Stimulated activated effector memory CD8-positive, alpha-beta T cell treated with anti-CD3 and anti-CD28 coated beads, Interleukin-12 subunit alpha, Interleukin-12 subunit beta, amount 100 ng/mL, for 72 hours (primary cell): ENCODE measurements around the gene THOC2.
A peak's percentile ranks its signal among the peaks of the same experiment; 100 is the strongest.
"Not testable (repeated sequence)": the region's sequence is repeated elsewhere in the genome, so short reads cannot be mapped to it uniquely, and the experiment has no call there.

Experiments
- ATAC-seq: fragments of 150-1000 bp; cut with Tn5 transposase; 2 replicates; pipeline ENCODE4 v1.10.0; 2021
- DNase-seq, 2 donors: peaks; one replicate each; pipeline ENCODE4 v3.0.0; 2021 to 2022; ENCODE audit warnings: low spot score in 2 of 2
- H3K27ac Mint-ChIP-seq: one replicate; pipeline ENCODE4 v1.8.0; 2022; ENCODE audit warnings: mild to moderate bottlenecking, mixed read lengths
- H3K36me3 Mint-ChIP-seq: one replicate; pipeline ENCODE4 v1.8.0; 2022; ENCODE audit warnings: mild to moderate bottlenecking, mixed read lengths
- H3K4me1 Mint-ChIP-seq: one replicate; pipeline ENCODE4 v1.8.0; 2022; ENCODE audit warnings: mixed read lengths
- H3K4me3 Mint-ChIP-seq: one replicate; pipeline ENCODE4 v1.8.0; 2022; ENCODE audit warnings: mild to moderate bottlenecking, mixed read lengths
- H3K9me3 Mint-ChIP-seq: one replicate; pipeline ENCODE4 v1.8.0; 2022; ENCODE audit warnings: mixed read lengths

The THOC2 gene

DNA sequence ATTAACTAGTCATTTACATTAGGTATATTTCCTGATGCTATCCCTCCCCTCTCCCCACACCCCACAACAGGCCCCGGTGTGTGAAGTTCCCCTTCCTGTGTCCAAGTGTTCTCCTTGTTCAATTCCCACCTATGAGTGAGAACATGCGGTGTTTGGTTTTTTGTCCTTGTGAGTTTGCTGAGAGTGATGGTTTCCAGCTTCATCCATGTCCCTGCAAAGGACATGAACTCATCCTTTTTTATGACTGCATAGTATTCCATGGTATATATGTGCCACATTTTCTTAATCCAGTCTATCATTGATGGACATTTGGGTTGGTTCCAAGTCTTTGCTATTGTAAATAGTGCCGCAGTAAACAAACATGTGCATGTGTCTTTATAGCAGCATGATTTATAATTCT lies 69.1 kb downstream of the THOC2 start:
- H3K36me3 Mint-ChIP-seq, result peaks cover 81% of the 10 kb centered on the region
- H3K4me1 Mint-ChIP-seq, H3K4me3 Mint-ChIP-seq, H3K27ac Mint-ChIP-seq, ATAC-seq, DNase-seq, H3K9me3 Mint-ChIP-seq: not testable (repeated sequence)

DNA sequence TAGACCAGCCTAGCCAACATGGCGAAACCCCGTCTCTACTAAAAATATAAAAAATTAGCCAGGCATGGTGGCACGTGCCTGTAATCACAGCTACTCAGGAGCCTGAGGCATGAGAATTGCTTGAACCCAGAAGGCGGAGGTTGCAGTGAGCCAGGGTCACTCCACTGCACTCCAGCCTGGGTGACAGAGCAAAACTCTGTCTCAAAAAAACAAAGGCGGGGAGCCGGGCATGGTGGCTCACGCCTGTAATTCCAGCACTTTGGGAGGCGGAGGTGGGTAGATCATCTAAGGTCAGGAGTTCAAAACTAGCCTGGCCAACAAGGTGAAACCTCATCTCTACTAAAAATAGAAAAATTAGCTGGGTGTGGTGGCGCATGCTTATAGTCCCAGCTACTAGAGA lies 76.3 kb downstream of the THOC2 start:
- not testable (repeated sequence) for ATAC-seq, H3K9me3 Mint-ChIP-seq, H3K4me3 Mint-ChIP-seq, H3K27ac Mint-ChIP-seq, DNase-seq
- H3K36me3 Mint-ChIP-seq, result peaks cover 43% of the 10 kb centered on the region
- peaks cover 27% of the 10 kb centered on the region for H3K4me1 Mint-ChIP-seq

DNA sequence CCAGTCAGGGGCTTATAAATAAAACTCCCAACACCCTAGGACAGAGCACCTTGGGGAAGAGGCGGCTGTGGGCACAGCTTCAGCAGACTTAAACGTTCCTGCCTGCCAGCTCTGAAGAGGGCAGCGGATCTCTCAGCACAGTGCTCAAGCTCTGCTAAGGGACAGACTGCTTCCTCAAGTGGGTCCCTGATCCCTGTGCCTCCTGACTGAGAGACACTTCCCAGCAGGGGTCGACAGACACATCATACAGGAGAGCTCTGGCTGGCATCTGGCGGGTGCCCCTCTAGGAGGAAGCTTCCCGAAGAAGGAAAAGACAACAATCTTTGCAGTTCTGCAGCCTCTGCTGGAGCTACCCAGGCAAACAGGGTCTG lies 84.1 kb downstream of the THOC2 start:
- not testable (repeated sequence) for ATAC-seq, H3K27ac Mint-ChIP-seq, H3K9me3 Mint-ChIP-seq, H3K4me3 Mint-ChIP-seq, DNase-seq
- Mint-ChIP-seq H3K36me3 (peaks cover 18% of the 10 kb centered on the region), H3K4me1 (peaks cover 35% of the 10 kb centered on the region)

DNA sequence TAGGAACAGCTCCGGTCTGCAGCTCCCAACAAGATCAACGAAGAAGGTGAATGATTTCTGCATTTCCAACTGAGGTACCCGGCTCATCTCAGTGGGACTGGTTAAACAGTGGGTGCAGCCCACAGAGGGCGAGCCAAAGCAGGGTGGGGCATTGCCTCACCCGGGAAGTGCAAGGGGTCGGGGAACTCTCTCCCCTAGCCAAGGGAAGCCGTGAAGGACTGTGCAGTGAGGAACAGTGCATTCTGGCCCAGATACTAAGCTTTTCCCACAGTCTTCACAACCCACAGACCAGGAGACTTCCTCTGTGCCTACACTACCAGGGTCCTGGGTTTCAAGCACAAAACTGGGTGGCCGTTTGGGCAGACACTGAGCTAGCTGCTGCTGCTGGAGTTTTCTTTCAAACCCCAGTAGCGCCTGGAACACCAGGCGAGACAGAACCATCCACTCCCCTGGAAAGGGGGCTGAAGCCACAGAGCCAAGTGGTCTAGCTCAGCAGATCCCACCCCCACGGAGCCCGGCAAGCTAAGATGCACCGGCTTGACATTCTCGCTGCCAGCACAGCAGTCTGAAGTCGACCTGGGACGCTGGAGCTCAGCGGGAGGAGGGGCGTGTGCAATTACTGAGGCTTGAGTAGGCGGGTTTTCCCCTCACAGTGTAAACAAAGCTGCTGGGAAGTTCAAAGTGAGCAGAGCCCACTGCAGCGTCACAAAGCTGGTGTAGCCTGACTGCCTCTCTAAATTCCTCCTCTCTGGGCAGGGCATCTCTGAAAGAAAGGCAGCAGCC lies 84.6 kb downstream of the THOC2 start:
- H3K9me3 Mint-ChIP-seq, result no peaks in the 10 kb centered on the region
- peaks cover 18% of the 10 kb centered on the region for H3K36me3 Mint-ChIP-seq
- H3K27ac Mint-ChIP-seq, result no peak overlapping the region
- H3K4me1 Mint-ChIP-seq, result peaks cover 35% of the 10 kb centered on the region
- H3K4me3 Mint-ChIP-seq, result no peak overlapping the region
- DNase-seq, result no peak
- ATAC-seq, result no peak

DNA sequence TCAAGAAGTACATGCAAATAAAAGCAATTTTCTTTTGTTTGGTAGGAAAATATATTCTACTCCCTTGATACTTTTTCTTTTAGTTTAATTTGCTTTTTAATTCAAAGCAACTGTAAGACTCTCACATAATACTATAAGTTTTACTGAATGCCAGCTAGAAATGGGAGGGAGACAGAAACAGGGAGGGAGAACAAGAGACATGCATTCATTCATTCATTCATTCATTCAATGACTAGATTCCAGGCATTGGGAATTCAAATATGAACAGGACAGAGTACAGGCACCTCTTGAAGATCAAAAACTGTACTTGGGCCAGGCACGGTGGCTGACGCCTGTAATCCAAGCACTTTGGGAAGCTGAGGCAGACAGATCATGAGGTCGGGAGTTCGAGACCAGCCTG lies 85.6 kb downstream of the THOC2 start:
- Mint-ChIP-seq H3K4me1 (peaks cover 26% of the 10 kb centered on the region), H3K9me3 (no peaks in the 10 kb centered on the region), H3K4me3 (no peak overlapping the region), H3K36me3 (peaks cover 18% of the 10 kb centered on the region), H3K27ac (no peak overlapping the region)
- no peak for ATAC-seq
- no peak for DNase-seq

DNA sequence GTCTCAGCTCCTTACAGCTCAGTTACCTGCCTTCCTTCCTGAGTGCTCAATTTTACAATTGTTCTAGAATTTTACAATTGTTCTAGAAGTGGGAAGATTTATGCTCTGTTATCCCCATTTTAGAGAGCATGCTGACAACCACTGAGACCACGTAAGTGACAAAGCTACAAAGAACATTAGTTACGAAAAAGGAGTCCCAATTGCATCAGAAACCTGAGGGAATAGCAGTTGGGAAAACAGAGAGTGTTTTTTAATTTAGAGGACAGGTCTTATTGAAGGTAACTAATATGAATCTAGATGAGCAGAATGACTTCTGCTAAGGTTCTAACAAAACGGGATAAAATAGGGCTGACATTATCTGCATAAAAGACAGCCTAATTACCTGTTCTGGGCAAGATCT lies 103.3 kb downstream of the THOC2 start:
- Mint-ChIP-seq H3K9me3 (no peaks in the 10 kb centered on the region), H3K27ac (no peak overlapping the region), H3K36me3 (peaks cover 77% of the 10 kb centered on the region), H3K4me3 (no peak overlapping the region), H3K4me1 (peaks cover 10% of the 10 kb centered on the region)
- no peak for DNase-seq
- ATAC-seq, result no peak

DNA sequence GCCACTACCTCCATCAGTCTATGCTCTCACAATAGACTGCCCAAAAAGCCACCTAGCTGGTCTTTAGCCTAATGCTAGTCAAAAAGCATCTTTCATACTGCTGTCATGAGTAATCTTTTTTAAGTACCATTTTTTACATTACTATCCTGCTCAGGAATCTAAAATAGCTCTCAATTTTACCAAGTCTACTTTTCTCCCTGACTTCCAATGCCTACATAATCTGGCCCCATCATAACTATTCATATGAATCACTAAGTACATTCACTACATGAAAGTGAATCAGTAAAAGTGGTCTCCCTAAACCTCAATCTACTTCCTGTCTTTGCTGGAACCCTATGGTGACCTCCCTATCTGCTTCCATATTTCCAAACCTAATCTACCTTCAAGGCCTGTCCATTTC lies 105.9 kb downstream of the THOC2 start:
- Mint-ChIP-seq H3K36me3 (peaks cover 77% of the 10 kb centered on the region), H3K9me3 (no peaks in the 10 kb centered on the region), H3K4me3 (no peak overlapping the region), H3K4me1 (peaks cover 10% of the 10 kb centered on the region), H3K27ac (peak overlapping the region; percentile 10)
- ATAC-seq (peak; percentile 92), DNase-seq (no peak)

DNA sequence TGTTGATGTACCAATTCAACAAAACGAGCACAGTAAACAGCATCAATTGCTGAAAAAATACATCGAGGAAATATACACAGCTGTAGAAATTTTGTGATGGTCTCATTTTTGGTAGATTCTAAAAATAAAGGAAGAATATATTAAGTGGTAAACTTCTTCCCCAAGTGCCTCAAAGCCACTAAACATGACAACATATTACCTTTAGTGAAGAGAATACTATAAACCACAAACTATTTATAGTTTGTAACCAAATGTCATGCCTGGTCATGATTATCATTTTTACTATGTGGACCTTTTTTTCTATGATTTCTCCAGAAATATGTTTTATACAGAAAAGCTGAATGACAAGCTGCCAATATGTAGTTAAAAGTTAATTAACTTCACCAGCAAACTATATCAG lies 106.9 kb downstream of the THOC2 start:
- Mint-ChIP-seq H3K36me3 (peaks cover 87% of the 10 kb centered on the region), H3K9me3 (no peaks in the 10 kb centered on the region), H3K4me3 (no peak overlapping the region), H3K27ac (no peak overlapping the region), H3K4me1 (peaks cover 10% of the 10 kb centered on the region)
- ATAC-seq (no peak), DNase-seq (no peak)

DNA sequence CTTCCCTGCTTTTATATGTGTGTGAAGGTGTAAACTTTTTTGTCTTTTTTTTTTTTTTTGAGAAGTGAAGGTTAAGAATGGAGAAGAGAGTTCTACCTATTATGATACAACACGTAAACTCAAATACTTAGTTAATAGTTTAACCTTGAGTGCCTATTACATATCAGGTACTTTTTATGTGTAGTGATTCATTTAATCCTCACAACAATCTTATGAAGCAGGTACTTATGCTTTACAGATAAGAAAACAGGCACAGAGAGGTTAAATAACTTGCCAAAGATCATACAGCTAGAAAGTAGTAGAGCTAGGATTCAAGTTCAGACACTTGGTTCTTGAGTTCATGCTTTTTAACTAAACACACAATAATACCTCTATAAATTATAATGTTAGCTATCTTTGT lies 107.4 kb downstream of the THOC2 start:
- Mint-ChIP-seq H3K4me3 (no peak overlapping the region), H3K27ac (no peak overlapping the region), H3K9me3 (no peaks in the 10 kb centered on the region), H3K4me1 (peaks cover 10% of the 10 kb centered on the region), H3K36me3 (peaks cover 92% of the 10 kb centered on the region)
- DNase-seq (no peak), ATAC-seq (no peak)

DNA sequence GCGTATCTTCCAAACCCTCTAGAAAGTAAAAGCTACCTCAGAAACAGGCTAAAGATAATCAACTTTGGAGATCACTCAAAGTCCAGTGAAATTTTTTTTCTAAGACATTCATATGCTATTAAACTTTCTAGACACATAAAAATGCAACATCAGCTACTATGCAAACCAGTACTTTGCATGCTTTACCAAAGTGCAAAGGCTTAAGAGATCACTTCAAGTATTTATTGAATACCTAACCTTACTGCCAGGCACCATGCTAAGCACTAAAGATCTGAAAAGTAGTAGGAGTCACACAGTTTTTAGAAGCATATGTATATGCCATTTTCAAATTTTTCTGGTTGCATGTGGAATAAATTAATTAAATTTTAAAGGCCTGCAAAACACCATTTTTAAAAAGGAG lies 115.8 kb downstream of the THOC2 start:
- no peak for DNase-seq
- H3K27ac Mint-ChIP-seq, result no peak overlapping the region
- peaks cover 81% of the 10 kb centered on the region for H3K36me3 Mint-ChIP-seq
- ATAC-seq, result no peak
- H3K4me1 Mint-ChIP-seq, result no peaks in the 10 kb centered on the region
- no peak overlapping the region for H3K4me3 Mint-ChIP-seq
- no peaks in the 10 kb centered on the region for H3K9me3 Mint-ChIP-seq

DNA sequence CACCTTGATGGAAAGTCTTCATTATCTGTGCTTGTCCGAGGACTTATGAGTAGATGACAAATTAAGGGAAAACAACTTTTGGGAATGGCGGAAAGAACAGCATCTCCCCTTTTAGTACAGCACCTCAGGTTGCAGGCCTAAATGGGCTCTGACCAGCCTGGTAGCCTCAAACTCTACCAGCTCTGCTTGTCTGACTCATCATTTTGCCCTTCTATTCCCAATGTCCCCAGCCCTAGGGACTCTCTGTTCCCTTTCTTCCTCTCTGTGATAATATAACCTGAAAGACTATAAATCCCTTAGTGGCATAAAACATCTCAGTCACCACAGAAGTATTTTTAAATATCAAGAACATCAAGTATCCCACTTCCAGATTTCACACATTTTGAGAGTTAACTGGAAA lies 121.9 kb downstream of the THOC2 start:
- Mint-ChIP-seq H3K4me3 (no peak overlapping the region), H3K4me1 (no peaks in the 10 kb centered on the region), H3K27ac (no peak overlapping the region), H3K36me3 (peaks cover 85% of the 10 kb centered on the region), H3K9me3 (no peaks in the 10 kb centered on the region)
- no peak for DNase-seq
- ATAC-seq, result no peak

DNA sequence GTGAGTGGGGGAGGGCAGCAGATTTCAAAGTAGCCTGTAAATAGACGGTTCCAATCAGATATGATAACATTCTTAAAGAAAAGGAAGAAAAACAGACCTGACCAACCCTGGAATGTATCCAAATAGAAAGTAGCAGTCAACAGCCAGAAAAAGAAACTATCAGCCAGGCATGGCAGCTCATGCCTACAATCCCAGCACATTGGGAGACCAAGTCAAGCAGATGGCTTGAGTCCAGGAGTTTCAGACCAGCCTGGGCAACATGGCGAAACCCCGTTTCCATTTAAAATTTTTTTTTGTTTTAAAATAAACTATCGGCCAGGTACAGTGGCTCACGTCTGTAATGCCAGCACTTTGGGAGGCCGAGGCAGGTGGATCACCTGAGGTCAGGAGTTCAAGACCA lies 125.0 kb downstream of the THOC2 start:
- Mint-ChIP-seq H3K36me3 (peaks cover 96% of the 10 kb centered on the region), H3K4me1 (no peaks in the 10 kb centered on the region), H3K27ac (no peak overlapping the region), H3K9me3 (no peaks in the 10 kb centered on the region), H3K4me3 (no peak overlapping the region)
- no peak for ATAC-seq
- no peak for DNase-seq

DNA sequence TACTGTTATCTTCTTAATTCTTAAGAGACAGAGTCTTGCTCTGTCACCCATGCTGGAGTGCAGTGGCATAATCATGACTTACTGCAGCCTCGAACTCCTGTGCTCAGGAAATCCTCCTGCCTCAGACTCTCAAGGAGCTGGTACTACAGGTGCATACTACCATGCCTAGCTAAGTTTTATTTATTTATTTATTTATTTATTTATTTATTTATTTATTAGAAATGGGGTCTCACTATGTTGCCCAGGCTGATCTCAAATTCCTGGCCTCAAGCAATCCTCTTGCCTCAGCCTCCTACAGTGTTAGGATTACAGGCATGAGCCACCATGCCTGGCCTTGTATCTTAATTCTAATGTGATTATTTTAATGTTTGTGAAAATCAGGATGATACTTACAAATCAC lies 125.6 kb downstream of the THOC2 start:
- no peak overlapping the region for H3K27ac Mint-ChIP-seq

DNA sequence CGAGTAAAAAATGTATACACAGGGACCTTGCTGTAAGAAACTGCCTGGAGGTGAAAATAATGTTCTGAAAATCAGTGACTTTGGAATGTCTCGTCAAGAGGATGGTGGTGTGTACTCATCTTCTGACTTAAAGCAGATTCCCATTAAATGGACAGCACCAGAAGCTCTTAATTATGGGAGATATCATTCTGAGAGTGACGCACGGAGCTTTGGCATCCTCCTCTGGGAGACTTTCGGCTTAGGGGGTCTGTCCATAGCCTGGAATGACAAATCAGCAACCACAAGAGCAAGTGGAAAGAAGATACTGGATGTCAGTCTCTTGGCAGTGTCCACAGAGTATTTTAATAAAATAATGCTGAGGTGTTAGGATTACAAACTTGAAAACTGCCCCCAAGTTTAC lies 129.4 kb downstream of the THOC2 start:
- H3K4me1 Mint-ChIP-seq, result no peaks in the 10 kb centered on the region
- H3K9me3 Mint-ChIP-seq, result no peaks in the 10 kb centered on the region
- ATAC-seq (no peak), DNase-seq (no peak)
- no peak overlapping the region for H3K4me3 Mint-ChIP-seq
- H3K36me3 Mint-ChIP-seq, result peaks cover 76% of the 10 kb centered on the region
- no peak overlapping the region for H3K27ac Mint-ChIP-seq

More for the DNA sequence above, 125.6 kb downstream of the THOC2 start:
- ATAC-seq (no peak), DNase-seq (no peak)
- Mint-ChIP-seq H3K4me1 (no peaks in the 10 kb centered on the region), H3K9me3 (no peaks in the 10 kb centered on the region), H3K36me3 (peaks cover 96% of the 10 kb centered on the region), H3K4me3 (no peak overlapping the region)

DNA sequence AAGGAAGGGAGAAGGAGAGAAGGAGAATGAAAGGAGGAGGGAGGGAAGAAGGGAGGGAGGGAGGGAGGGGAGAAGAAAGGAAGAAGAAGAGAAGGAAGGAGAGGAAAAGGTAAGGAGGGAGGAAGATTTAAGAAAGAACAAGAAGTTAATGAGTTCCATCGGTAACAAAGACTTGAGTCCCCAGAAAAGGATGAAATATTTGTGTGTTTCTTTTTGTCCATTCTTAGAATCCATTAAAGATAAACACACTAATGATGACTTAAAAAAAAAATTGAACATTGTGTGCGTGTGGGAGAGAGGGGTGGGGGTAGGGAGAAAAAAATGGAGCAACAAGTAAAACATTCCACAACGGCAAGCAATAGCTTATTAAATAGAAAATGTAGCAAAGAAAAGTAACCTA lies 131.4 kb downstream of the THOC2 start:
- DNase-seq (no peak), ATAC-seq (no peak)
- Mint-ChIP-seq H3K4me1 (no peaks in the 10 kb centered on the region), H3K27ac (no peak overlapping the region), H3K9me3 (no peaks in the 10 kb centered on the region), H3K36me3 (peaks cover 56% of the 10 kb centered on the region), H3K4me3 (no peak overlapping the region)

DNA sequence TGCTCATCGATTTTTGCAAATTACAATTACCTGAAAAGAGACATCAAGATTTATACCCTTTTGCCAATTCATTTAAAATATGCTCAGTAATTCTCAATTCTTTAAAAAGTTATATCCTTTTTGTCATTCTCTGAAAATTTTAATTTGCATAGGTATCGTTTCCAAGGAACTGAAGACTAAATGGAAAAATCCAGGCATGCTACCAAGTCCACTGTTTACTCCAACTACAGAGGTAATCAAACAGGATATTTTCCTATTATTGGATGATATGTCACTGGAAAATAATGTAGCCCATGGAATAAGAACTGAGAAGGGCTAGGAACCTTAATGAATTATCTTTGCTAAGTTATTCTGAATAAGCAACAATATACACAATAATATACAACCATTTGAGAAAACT lies 132.7 kb downstream of the THOC2 start:
- no peak overlapping the region for H3K27ac Mint-ChIP-seq
- ATAC-seq, result no peak
- no peaks in the 10 kb centered on the region for H3K9me3 Mint-ChIP-seq
- H3K4me1 Mint-ChIP-seq, result no peaks in the 10 kb centered on the region
- peaks cover 44% of the 10 kb centered on the region for H3K36me3 Mint-ChIP-seq
- DNase-seq, result no peak
- no peak overlapping the region for H3K4me3 Mint-ChIP-seq
